ENCODE data around the gene EXOC6B. TPM values are rescaled to one million over a fixed set of nuclear protein-coding genes. Genes with fewer than 3 reads are reported as not detected.

The EXOC6B gene
- total and polyA plus RNA-seq, 9 of the 15 experiments (the other 6 are each of a cell fraction or from before 2014, with no cell fraction given): 0.28 to 4.2 (median 2.0) TPM

- no peaks in the 10 kb centered on the region for H3K36me3 ChIP-seq (ENCODE audit: control insufficient read depth, insufficient read depth, low read length)
- no peak for ATAC-seq
- BruUV-seq (replicated peaks): no TSS peak
- no peaks in the 10 kb centered on the region for H3K79me2 ChIP-seq (ENCODE audit: control insufficient read depth, insufficient read depth, low read length)
- peaks cover 0 to 12% of the 10 kb centered on the region in 2 experiments; a peak in 2 of 5 replicates for H3K27me3 ChIP-seq (ENCODE audit: control insufficient read depth in 2 of 2, insufficient read depth in 2 of 2, low read length in 2 of 2)
- no peaks in the 10 kb centered on the region; the same call in 1 of the 2 replicates for H4K20me1 ChIP-seq (replicated peaks; ENCODE audit: control insufficient read depth, insufficient read depth, low read length)
- in situ Hi-C loops (cut with MboI): no loop called here
- peaks cover 0 to 5% of the 10 kb centered on the region in 2 experiments; a peak in 1 of 5 replicates for H3K4me1 ChIP-seq (replicated peaks in 1 of 2; ENCODE audit: control insufficient read depth in 2 of 2, insufficient read depth in 2 of 2, low read length in 2 of 2)
- intact Hi-C loops (cut with micrococcal nuclease): no loop called here
- no peaks in the 10 kb centered on the region for H3K9me1 ChIP-seq (ENCODE audit: control insufficient read depth, insufficient read depth, low read length)
- no peak overlapping the region for H3K4me2 ChIP-seq (ENCODE audit: insufficient read depth, low read length)
- H3K4me3 ChIP-seq: no peak overlapping the region
- ChIA-PET POLR2A (no interaction called here), CTCF (ENCODE audit: low intra/inter-chr PET ratio) (no interaction called here)
- no peaks in the 10 kb centered on the region for H3K9me3 ChIP-seq (replicated peaks; ENCODE audit: control insufficient read depth, insufficient read depth, low read depth, low read length)
- FAIRE-seq: no peak
- DNase-seq (ENCODE audit: extremely low read depth in 1 of 4, low spot score in 3 of 4): peak in 1 of 4 experiments; percentile 8
- H3K27ac ChIP-seq (ENCODE audit: extremely low read depth, low read depth, low read length): no peak overlapping the region
- no peak overlapping the region for H3K9ac ChIP-seq (ENCODE audit: insufficient read depth in 1 of 2, low read depth in 2 of 2, low read length in 2 of 2)
- H2AFZ ChIP-seq (ENCODE audit: low read depth, low read length): no peak overlapping the region
- TF ChIP-seq, protein P1, sequence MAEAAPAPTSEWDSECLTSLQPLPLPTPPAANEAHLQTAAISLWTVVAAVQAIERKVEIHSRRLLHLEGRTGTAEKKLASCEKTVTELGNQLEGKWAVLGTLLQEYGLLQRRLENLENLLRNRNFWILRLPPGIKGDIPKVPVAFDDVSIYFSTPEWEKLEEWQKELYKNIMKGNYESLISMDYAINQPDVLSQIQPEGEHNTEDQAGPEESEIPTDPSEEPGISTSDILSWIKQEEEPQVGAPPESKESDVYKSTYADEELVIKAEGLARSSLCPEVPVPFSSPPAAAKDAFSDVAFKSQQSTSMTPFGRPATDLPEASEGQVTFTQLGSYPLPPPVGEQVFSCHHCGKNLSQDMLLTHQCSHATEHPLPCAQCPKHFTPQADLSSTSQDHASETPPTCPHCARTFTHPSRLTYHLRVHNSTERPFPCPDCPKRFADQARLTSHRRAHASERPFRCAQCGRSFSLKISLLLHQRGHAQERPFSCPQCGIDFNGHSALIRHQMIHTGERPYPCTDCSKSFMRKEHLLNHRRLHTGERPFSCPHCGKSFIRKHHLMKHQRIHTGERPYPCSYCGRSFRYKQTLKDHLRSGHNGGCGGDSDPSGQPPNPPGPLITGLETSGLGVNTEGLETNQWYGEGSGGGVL (CRISPR knock-in tag; IDR thresholded peaks at IDR 0.05): no peak
- TF ChIP-seq PHF8 (IDR thresholded peaks at IDR 0.05; ENCODE audit: borderline replicate concordance, low read length) (no peak), ZNF316 (IDR thresholded peaks at IDR 0.05) (peak; percentile 77), MAFG (tag; conservative IDR thresholded peaks at IDR 0.05) (peak; percentile 82), ZNF165 (CRISPR knock-in tag; IDR thresholded peaks at IDR 0.05; ENCODE audit: borderline replicate concordance) (no peak), MAFF (IDR thresholded peaks at IDR 0.05; ENCODE audit: low read length) (peak; percentile 62), IRF1 (CRISPR knock-in tag; IDR thresholded peaks at IDR 0.05; ENCODE audit: borderline replicate concordance) (no peak), SRSF7 (optimal IDR thresholded peaks at IDR 0.05; ENCODE audit: low read depth, low read length) (no peak), ZNF561 (CRISPR knock-in tag; conservative IDR thresholded peaks at IDR 0.05) (no peak), MAFK (IDR thresholded peaks at IDR 0.05; ENCODE audit: low read length) (peak; percentile 75), MEF2D (tag; conservative IDR thresholded peaks at IDR 0.05; ENCODE audit: low read depth) (no peak), ZNF512 (tag; IDR thresholded peaks at IDR 0.05) (0 out of 2 replicates have a peak, but pooled peaks have one; percentile 15), C11orf30 (IDR thresholded peaks at IDR 0.05; ENCODE audit: low read depth) (peak; percentile 81), GATAD2A (IDR thresholded peaks at IDR 0.05) (no peak)
- TF ChIP-seq, protein P2, sequence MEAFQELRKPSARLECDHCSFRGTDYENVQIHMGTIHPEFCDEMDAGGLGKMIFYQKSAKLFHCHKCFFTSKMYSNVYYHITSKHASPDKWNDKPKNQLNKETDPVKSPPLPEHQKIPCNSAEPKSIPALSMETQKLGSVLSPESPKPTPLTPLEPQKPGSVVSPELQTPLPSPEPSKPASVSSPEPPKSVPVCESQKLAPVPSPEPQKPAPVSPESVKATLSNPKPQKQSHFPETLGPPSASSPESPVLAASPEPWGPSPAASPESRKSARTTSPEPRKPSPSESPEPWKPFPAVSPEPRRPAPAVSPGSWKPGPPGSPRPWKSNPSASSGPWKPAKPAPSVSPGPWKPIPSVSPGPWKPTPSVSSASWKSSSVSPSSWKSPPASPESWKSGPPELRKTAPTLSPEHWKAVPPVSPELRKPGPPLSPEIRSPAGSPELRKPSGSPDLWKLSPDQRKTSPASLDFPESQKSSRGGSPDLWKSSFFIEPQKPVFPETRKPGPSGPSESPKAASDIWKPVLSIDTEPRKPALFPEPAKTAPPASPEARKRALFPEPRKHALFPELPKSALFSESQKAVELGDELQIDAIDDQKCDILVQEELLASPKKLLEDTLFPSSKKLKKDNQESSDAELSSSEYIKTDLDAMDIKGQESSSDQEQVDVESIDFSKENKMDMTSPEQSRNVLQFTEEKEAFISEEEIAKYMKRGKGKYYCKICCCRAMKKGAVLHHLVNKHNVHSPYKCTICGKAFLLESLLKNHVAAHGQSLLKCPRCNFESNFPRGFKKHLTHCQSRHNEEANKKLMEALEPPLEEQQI (IDR thresholded peaks at IDR 0.05): no peak
- 0% methylated on average over 1 of the region's 1 CpG for WGBS (ENCODE audit: insufficient coverage, low coverage, missing lambda C conversion rate)
Measured at GRCh38 chr2:72176281-72176680, 649.6 kb downstream of the EXOC6B start.

Measured in K562 (cell line).